ENCODE measurements around the gene REN. TPM values are rescaled to one million over a fixed set of nuclear protein-coding genes. Genes with fewer than 3 reads are reported as not detected.

Gene REN
- total and polyA plus RNA-seq, 9 donors, result 1.0 to 71.6 (median 3.7) TPM

GRCh38 chr1:204116539-204116938 lies 49.6 kb downstream of the REN start:
- Histone ChIP-seq H3K4me3 (no peak overlapping the region), H3K27ac (no peak overlapping the region), H3K4me1 (ENCODE audit: insufficient read depth) (peaks cover 2% of the 10 kb centered on the region), H3K36me3 (no peaks in the 10 kb centered on the region), H3K9me3 (no peaks in the 10 kb centered on the region), H3K27me3 (no peaks in the 10 kb centered on the region)
- 91 to 100% (median 92%) methylated on average over 4 of the region's 4 CpGs for WGBS, 3 donors
- intact Hi-C loops (cut with DNase I), result no loop called here
- DNase-seq, result no peak
- TF ChIP-seq CTCF (IDR thresholded peaks at IDR 0.05) (no peak), POLR2A (IDR thresholded peaks at IDR 0.05) (no peak), EP300 (IDR thresholded peaks at IDR 0.05) (no peak)

GRCh38 chr1:204115116-204115515 lies 51.0 kb downstream of the REN start:
- H3K4me1 ChIP-seq (ENCODE audit: insufficient read depth), result peaks cover 4% of the 10 kb centered on the region
- no peak overlapping the region for H3K4me3 ChIP-seq
- H3K27ac ChIP-seq, result no peak overlapping the region
- no peak for DNase-seq
- TF ChIP-seq CTCF (IDR thresholded peaks at IDR 0.05), result no peak
- TF ChIP-seq EP300 (IDR thresholded peaks at IDR 0.05), result no peak
- no peak for TF ChIP-seq POLR2A (IDR thresholded peaks at IDR 0.05)
- no peaks in the 10 kb centered on the region for H3K9me3 ChIP-seq
- H3K27me3 ChIP-seq, result no peaks in the 10 kb centered on the region
- intact Hi-C loops (cut with DNase I), result no loop called here
- 89 to 92% (median 91%) methylated on average over 4 of the region's 4 CpGs for WGBS, 3 donors
- H3K36me3 ChIP-seq, result no peaks in the 10 kb centered on the region

GRCh38 chr1:204114606-204115005 lies 51.5 kb downstream of the REN start:
- H3K27ac ChIP-seq, result no peak overlapping the region
- H3K27me3 ChIP-seq, result no peaks in the 10 kb centered on the region
- WGBS, 3 donors, result 96 to 97% (median 97%) methylated on average over 4 of the region's 4 CpGs
- no peak overlapping the region for H3K4me3 ChIP-seq
- DNase-seq, result no peak
- no peaks in the 10 kb centered on the region for H3K36me3 ChIP-seq
- H3K4me1 ChIP-seq (ENCODE audit: insufficient read depth), result peaks cover 4% of the 10 kb centered on the region
- TF ChIP-seq EP300 (IDR thresholded peaks at IDR 0.05) (no peak), POLR2A (IDR thresholded peaks at IDR 0.05) (no peak), CTCF (IDR thresholded peaks at IDR 0.05) (no peak)
- no peaks in the 10 kb centered on the region for H3K9me3 ChIP-seq
- intact Hi-C loops (cut with DNase I), result no loop called here

GRCh38 chr1:204113896-204114295 lies 52.2 kb downstream of the REN start:
- intact Hi-C loops (cut with DNase I), result no loop called here
- TF ChIP-seq POLR2A (IDR thresholded peaks at IDR 0.05) (no peak), EP300 (IDR thresholded peaks at IDR 0.05) (no peak), CTCF (IDR thresholded peaks at IDR 0.05) (no peak)
- Histone ChIP-seq H3K27me3 (no peaks in the 10 kb centered on the region), H3K4me3 (no peak overlapping the region), H3K27ac (no peak overlapping the region), H3K36me3 (no peaks in the 10 kb centered on the region), H3K4me1 (ENCODE audit: insufficient read depth) (peaks cover 4% of the 10 kb centered on the region), H3K9me3 (no peaks in the 10 kb centered on the region)
- 48 to 61% (median 56%) methylated on average over 1 of the region's 1 CpG for WGBS, 3 donors
- DNase-seq, result no peak

Data from ovary (tissue), 9 donors.